Stimulated activated CD4-positive, alpha-beta T cell treated with anti-CD3 and anti-CD28 coated beads, Interleukin-4, amount 100 ng/mL, for 1 hour (primary cell): ENCODE measurements around the gene HMGCL.
"Not testable (repeated sequence)": the region's sequence is repeated elsewhere in the genome, so short reads cannot be mapped to it uniquely, and the experiment has no call there.

Experiments
- DNase-seq: peaks from one replicate; pipeline ENCODE4 v3.0.0-alpha.2; 2020

Gene HMGCL

GRCh38 chr1:23825076-23825761 lies at the start of gene HMGCL:
Gene HMGCL, minus strand, starts transcription at chr1:23825429. Its CDS starts 14 bp downstream, at chr1:23825415.
- peak; percentile 90 for DNase-seq

GRCh38 chr1:23872421-23872820 lies 47.2 kb upstream of the HMGCL start:
- no peak for DNase-seq

- no peak for DNase-seq
Observed at GRCh38 chr1:23869051-23869450, 43.8 kb upstream of the HMGCL start.

GRCh38 chr1:23868557-23869016 lies 43.4 kb upstream of the HMGCL start:
- DNase-seq, result no peak

- DNase-seq, result peak; percentile 94
Observed at GRCh38 chr1:23867895-23868556, 42.8 kb upstream of the HMGCL start, which contains the start of gene FUCA1. Gene FUCA1, minus strand, starts transcription at chr1:23868290. Its CDS starts 4 bp downstream, at chr1:23868286.

GRCh38 chr1:23867542-23867894 lies 42.3 kb upstream of the HMGCL start:
- DNase-seq, result no peak

GRCh38 chr1:23865543-23865930 lies 40.3 kb upstream of the HMGCL start:
- no peak for DNase-seq

GRCh38 chr1:23864801-23865542 lies 39.7 kb upstream of the HMGCL start:
- DNase-seq, result no peak

- no peak for DNase-seq
Observed at GRCh38 chr1:23862640-23863039, 37.4 kb upstream of the HMGCL start.

GRCh38 chr1:23854568-23854967 lies 29.3 kb upstream of the HMGCL start:
- DNase-seq, result no peak

GRCh38 chr1:23853124-23853523 lies 27.9 kb upstream of the HMGCL start:
- not testable (repeated sequence) for DNase-seq

- not testable (repeated sequence) for DNase-seq
Observed at GRCh38 chr1:23851406-23851805, 26.2 kb upstream of the HMGCL start.

GRCh38 chr1:23848673-23849616 lies 23.7 kb upstream of the HMGCL start:
- no peak for DNase-seq

GRCh38 chr1:23847482-23848095 lies 22.4 kb upstream of the HMGCL start:
- not testable (repeated sequence) for DNase-seq

GRCh38 chr1:23845163-23845562 lies 19.9 kb upstream of the HMGCL start:
- no peak for DNase-seq

- no peak for DNase-seq
Observed at GRCh38 chr1:23843644-23844043, 18.4 kb upstream of the HMGCL start.

- peak; percentile 78 for DNase-seq
Observed at GRCh38 chr1:23838401-23838866, 13.2 kb upstream of the HMGCL start.

GRCh38 chr1:23837908-23838307 lies 12.7 kb upstream of the HMGCL start:
- no peak for DNase-seq

- no peak for DNase-seq
Observed at GRCh38 chr1:23836037-23836436, 10.8 kb upstream of the HMGCL start.

GRCh38 chr1:23834156-23834555 lies 8.9 kb upstream of the HMGCL start:
- not testable (repeated sequence) for DNase-seq

GRCh38 chr1:23827717-23828116 lies 2.5 kb upstream of the HMGCL start:
- no peak for DNase-seq

GRCh38 chr1:23826590-23826989 lies 1.4 kb upstream of the HMGCL start:
- not testable (repeated sequence) for DNase-seq
